AG08395 (cell line): ENCODE measurements around the gene PIP5K1B.

Experiments used
- DNase-seq: peaks from one replicate; pipeline ENCODE4 v3.0.0; 2012; ENCODE audit warnings: mixed read lengths, low spot score

Gene PIP5K1B

GRCh38 chr9:68912561-68912960, 207.5 kb downstream of the PIP5K1B start:
- DNase-seq, result no peak

- no peak for DNase-seq
These were observed 208.0 kb downstream of the PIP5K1B start for GRCh38 chr9:68913054-68913453.

- no peak for DNase-seq
These were observed 209.7 kb downstream of the PIP5K1B start for GRCh38 chr9:68914751-68915150.

GRCh38 chr9:68919661-68920060, 214.6 kb downstream of the PIP5K1B start:
- no peak for DNase-seq

- no peak for DNase-seq
These were observed 215.9 kb downstream of the PIP5K1B start for GRCh38 chr9:68920921-68921320.

- DNase-seq, result no peak
These were observed 218.4 kb downstream of the PIP5K1B start for GRCh38 chr9:68923480-68923879.

GRCh38 chr9:68925175-68925574, 220.1 kb downstream of the PIP5K1B start:
- no peak for DNase-seq

GRCh38 chr9:68927165-68927564, 222.1 kb downstream of the PIP5K1B start:
- DNase-seq, result no peak

- no peak for DNase-seq
These were observed 226.8 kb downstream of the PIP5K1B start for GRCh38 chr9:68931821-68932220.

- DNase-seq, result no peak
These were observed 227.4 kb downstream of the PIP5K1B start for GRCh38 chr9:68932458-68932857.

GRCh38 chr9:68933434-68934328, 228.6 kb downstream of the PIP5K1B start:
- no peak for DNase-seq

GRCh38 chr9:68934329-68934644, 229.2 kb downstream of the PIP5K1B start:
- DNase-seq, result no peak

GRCh38 chr9:68940573-68940972, 235.5 kb downstream of the PIP5K1B start:
- DNase-seq, result no peak

GRCh38 chr9:68941780-68942459, 236.9 kb downstream of the PIP5K1B start:
- no peak for DNase-seq

GRCh38 chr9:68942790-68943189, 237.8 kb downstream of the PIP5K1B start:
- no peak for DNase-seq

GRCh38 chr9:68947015-68947414, 242.0 kb downstream of the PIP5K1B start:
- no peak for DNase-seq

GRCh38 chr9:68947842-68948569, 243.0 kb downstream of the PIP5K1B start:
- DNase-seq, result no peak

- DNase-seq, result no peak
These were observed 244.4 kb downstream of the PIP5K1B start for GRCh38 chr9:68949271-68950000.

- DNase-seq, result no peak
These were observed 245.1 kb downstream of the PIP5K1B start for GRCh38 chr9:68950188-68950587.

- DNase-seq, result no peak
These were observed 245.6 kb downstream of the PIP5K1B start for GRCh38 chr9:68950689-68951088.

- no peak for DNase-seq
These were observed 247.0 kb downstream of the PIP5K1B start for GRCh38 chr9:68951879-68952659.
